SK-N-SH treated with all-trans-retinoic acid at 6 μM for 48 hours (cell line): Measurements from ENCODE around the gene ZCCHC2.

Source experiments
- ARNTL ChIP-seq: fragments of 450-650 bp; formaldehyde crosslinking; IDR thresholded peaks from 2 replicates; pipeline ENCODE4 v1.5.0; 2020; ENCODE audit warnings: low read depth, mild to moderate bottlenecking, moderate library complexity, borderline replicate concordance
- TCF4 ChIP-seq: fragments of 250-450 bp; sonication (Bioruptor Pico); IDR thresholded peaks from 2 replicates; pipeline ENCODE4 v1.8.0; 2021; ENCODE audit warnings: mild to moderate bottlenecking, moderate library complexity, borderline replicate concordance

- TF ChIP-seq TCF4 (CRISPR knock-in tag) (no peak), ARNTL (CRISPR knock-in tag) (no peak)
Measured at GRCh38 chr18:62554061-62554815, 31.4 kb downstream of the ZCCHC2 start.
